TTC549 (cell line): ENCODE measurements around the gene SMIM24.
"Not testable (repeated sequence)": the region's sequence is repeated elsewhere in the genome, so short reads cannot be mapped to it uniquely, and the experiment has no call there.

Source experiments
- FAIRE-seq: peaks from 2 replicates; lab custom pipeline; 2012; peaks lifted over from hg19 to GRCh38; lab: Jason Lieb, UNC

SMIM24 gene

DNA sequence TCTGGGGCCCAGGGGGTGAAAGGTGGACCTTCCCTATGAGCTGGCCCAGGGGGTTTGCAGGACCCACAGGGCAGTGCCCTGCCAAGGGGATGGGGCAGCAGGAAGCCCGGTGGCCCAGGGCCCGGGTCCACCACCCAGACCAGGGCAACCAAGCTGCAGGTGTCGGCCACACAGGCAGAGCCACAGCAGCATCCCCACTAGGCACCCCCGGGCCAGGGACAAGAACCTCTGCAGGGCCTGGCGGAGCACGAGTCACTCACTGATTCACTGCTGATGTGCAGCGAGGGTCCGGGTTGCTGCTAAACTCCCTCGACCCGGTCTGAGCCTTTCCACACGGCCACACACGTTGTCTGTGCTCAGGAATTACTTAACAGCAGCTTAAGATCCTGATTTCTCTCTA lies 34.6 kb upstream of the SMIM24 start:
- FAIRE-seq: no peak

DNA sequence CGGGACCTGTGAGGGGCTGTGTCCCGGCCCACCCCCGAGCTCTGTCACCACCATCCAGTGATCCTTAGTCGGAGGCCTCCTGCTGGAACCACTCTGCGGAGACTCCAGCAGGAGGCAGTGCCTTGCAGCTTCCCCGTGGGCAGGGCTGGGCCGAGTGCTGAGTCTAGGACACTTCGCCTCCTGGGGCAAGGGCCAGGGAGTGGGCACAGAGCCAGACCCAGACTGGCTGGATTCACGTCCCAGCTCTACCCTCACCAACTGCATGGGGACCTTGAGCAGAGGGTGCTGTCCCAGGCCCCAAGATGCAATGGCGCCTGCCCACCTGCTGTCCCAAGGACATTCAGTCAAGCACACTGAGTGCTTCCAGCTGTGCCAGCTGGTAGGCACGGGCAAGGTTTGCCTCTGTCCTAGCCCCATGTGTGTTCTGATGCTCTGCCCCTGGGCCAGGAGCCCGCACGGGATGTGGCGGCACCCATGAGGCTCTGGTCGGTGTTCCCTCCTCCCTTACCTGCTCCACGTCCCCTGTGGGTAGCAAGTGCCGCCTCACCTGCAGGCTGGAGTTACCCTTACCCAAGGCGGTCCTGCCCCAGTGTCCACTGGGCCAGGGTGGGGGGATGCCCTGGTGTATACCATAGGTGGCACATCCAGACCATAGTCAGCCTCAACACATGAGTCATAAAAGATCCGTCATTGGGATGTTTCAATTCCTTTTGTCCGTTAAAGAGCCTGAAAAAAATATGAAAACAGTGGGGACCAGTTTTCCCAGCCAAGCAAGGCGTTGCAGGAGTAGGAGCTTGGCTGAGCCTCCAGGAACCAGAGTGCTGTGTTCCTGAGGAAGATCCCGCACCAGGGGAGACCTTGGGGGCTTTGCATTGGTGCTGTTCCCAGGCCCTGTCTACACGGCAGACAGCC lies 33.2 kb upstream of the SMIM24 start:
- FAIRE-seq: no peak

DNA sequence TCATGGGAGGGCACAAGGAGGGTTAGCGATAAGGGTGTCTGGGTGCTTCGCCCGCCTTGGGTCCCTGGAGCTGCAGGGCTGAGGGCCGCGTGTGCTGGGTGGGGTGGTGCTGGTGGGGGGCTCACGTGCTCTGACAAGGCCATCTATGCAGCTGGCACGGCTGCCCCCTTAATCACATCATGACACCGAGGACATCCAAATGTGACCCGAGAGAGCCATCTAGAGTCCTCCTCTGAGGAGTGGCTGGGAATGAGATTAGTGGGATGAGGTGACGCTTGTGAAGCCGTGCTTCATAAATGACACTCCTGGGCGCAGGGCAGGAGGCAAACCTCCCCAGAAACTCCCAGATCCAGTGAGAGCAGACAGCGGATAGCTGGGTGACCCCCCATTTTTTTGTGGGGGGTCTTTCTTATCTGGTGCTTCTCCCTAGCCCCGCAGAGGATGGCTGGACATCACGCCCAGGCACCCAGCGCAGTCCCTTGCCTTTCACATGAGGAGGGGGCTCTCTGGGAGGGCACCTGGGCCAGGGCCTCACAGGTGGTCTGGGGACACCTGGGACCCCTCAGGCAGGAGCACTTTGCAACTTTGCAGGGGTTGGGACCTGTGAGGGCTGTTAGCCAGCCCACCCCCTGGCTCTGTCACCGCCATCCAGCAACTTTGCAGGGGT lies 32.4 kb upstream of the SMIM24 start:
- no peak for FAIRE-seq

DNA sequence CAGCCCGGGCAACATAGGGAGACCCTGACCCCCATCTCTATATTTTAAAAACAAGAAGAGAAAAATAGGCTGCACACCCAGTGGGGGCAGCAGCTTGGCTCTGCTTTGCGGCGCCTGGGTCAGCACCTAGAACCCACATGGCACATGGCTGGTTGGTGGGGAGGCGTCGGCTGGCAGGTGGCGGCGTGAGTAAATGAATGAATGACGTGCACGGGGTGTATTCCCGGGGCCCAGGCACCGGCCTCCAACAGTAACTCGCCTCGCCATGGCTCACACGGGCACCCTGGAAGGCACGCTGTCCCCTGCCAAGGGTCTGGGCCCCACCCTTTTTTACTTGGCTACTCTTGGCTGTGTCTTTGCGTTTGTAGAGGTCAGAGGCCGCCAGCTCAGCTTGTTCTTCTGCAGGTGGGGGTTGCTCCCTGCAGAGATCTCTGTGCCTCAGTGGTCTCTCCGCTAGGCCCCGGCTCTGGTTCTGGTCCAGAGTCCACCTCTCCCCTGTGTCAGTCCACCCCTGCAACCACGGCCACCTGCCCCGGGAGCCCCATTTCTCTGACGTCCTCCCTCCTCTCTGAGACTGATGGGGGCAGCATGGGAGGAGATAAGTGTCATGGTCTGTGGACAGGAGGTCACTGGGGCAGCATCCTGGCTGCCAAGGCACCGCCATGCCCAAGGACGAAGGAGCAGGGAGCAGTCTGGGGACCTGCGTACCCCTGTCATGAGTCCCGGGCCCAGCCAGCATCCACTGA lies 31.4 kb upstream of the SMIM24 start:
- FAIRE-seq: no peak

DNA sequence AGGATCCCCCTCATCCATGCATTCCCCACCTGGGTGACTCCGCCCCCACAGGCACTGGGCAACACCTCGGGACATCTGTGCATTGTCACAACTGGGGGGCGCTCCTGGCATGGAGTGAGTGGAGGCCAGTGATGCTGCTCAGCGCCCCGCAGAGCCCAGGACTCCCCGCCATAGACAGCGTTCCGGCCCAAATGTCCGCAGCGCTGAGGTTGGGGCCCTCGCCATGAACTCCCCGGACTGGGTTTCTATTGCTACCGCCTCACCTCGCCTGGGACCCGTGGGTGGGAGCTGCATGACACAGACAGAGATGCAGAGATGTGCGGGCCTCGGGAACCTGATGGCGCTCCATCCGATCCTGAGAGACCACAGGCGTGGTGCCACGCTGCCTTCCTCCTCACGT lies 30.4 kb upstream of the SMIM24 start:
- FAIRE-seq: no peak

DNA sequence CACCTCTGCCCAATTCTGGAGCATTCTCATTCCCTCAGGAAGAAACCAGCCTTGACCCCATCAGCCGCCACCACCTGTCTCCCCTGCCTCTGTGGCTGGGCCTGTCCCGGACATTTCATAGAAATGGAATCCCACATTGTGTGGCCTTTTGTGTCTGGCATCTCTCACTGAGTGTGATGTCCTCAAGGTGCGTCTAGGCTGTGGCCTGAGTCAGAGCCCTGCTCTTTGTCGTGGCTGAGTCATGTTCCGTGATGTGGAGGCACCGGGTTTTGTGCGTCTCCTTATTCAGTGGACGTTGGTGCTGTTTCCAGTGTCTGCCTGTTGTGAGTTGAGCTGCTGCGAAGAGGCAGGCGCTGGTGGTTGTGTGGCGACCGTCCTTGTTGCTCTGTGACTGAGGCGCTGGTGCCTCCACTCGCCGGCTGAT lies 29.3 kb upstream of the SMIM24 start:
- FAIRE-seq: no peak

DNA sequence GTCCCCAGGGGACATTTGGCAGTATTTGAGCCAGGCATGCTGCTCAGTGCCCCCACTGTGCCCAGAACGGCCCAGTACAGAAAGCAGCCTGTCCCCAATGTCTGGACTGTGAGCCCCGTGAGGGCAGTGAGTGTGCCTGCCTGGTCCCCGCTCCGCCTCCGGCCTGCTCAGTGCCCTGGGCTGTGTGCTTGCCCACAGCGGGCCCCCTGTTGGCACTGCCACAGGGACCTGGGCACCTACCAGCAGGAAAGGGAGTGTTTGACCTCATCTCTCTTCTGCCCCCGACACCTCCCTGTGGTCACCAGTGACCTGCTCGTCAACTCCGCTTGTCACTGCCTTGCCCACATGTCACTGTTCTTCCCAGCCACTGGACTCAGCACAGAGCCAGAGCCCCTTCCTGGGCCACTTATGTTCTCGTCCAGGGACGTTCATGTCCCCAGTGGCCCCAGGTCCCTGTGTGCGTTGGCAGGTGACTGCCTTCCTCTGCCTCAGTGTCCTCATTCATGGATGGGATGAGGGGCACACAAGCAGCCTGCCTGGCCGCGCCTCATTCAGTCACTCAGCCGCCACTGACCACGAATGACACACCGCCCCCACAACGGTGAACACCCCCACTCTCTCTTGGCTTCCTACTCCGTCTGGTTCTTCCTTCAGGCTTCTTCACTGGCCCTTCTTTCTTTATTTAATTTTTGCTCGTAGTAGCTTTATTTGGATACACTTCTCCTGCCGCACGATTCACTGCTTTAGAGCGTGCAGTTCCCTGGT lies 28.6 kb upstream of the SMIM24 start:
- FAIRE-seq: no peak

DNA sequence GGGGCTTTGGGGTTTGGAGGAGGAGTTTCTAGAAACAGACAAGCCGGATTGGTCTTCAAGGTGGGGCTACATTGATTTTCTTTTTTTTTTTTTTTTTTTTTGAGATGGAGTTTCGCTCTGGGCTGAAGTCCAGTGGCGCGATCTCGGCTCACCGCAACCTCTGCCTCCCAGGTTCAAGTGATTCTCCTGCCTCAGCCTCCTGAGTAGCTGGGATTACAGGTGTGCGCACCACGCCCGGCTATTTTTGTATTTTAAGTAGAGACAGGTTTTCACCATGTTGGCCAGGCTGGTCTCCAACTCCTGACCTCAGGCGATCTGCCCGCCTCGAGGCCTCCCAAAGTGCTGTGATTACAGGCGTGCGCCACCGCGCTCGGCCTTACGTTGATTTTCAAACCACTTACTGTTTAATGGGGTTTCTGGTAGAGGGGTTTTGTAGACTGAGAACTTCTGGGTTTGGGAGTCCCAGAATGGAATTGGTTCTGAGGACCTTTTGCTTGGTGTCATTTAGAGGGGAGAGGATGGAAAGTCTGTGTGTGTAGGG lies 27.9 kb upstream of the SMIM24 start:
- not testable (repeated sequence) for FAIRE-seq

DNA sequence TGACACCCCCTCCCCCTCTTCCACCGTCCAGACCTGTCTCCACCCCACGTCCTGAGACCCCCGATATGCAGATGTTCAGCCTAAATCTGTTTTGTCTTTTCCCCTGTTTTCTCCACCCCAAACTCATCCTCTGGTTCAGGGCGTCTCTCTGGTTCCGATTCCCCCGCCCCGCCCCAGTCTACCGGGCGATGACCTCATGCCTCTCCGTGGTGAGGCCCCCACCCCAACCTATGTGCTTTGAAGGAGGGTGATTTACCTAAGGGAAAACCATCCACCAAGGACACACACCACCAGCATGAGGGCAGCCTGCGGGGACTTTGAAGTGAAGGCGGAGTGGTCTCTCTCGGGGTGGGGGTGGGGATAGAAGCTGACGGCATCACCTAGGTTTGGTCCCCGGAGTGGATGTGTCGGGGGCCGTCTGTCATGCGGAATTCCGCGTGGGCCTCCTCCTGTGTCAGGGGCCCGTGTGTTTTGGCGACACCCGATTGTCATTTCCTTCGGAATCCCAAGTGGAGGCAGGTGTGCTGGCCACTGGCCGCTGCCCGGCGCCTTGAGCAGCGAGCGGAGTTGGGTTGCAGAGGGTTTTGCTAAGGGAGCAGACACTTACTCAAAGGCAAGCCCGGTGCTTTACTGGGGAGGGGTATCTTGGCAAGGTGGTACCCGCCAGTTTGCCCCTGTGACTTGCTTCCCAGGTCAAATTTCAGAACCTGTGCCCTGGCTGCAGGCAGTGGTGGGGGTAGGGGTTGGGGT lies 27.2 kb upstream of the SMIM24 start:
- FAIRE-seq: no peak

DNA sequence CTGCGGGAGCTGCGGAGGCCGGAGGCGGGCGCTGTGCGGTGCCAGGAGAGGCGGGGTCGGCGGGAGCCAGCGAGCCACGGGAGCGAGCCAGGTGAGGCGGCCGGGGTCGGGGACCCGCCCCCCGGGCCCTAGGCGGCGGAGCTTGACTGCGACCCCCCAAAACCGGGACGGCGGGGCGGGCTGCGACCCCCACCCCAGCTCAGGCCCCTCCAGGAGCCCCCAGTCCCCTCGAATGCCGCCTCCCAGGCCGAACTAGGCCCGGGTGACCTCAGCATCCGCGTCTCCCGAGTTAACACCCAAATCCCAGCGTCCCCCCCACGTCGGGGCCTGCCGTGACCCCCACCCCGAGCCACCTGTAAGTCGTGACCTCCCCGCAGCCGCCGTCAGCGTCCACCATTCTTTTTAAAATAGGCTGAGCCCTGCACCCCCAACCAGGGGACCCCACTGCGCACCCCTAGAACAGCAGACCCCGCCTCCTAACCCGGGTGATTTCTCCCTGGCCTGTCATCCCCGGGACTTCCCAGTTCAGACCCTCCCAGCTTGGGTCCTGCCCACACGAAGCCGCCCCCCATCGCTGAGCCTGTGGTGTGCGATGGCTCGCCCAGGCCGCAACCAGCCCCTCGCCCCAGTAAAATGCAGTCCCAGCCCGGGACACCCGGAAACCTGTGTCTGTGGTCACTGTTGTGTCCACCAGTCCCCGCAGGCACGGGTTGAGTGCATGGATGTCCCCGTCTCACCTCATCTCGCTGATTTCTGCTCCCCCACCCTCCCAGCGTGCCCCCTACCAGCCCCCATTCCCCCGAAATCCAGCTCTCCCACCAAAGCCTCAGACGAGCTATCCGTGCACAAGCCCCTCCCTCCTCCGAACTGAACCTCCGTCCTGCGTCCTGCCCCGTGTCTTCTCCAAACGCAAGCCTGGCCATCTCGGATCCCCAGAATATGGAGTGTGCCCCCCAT lies 26.3 kb upstream of the SMIM24 start:
- no peak for FAIRE-seq

DNA sequence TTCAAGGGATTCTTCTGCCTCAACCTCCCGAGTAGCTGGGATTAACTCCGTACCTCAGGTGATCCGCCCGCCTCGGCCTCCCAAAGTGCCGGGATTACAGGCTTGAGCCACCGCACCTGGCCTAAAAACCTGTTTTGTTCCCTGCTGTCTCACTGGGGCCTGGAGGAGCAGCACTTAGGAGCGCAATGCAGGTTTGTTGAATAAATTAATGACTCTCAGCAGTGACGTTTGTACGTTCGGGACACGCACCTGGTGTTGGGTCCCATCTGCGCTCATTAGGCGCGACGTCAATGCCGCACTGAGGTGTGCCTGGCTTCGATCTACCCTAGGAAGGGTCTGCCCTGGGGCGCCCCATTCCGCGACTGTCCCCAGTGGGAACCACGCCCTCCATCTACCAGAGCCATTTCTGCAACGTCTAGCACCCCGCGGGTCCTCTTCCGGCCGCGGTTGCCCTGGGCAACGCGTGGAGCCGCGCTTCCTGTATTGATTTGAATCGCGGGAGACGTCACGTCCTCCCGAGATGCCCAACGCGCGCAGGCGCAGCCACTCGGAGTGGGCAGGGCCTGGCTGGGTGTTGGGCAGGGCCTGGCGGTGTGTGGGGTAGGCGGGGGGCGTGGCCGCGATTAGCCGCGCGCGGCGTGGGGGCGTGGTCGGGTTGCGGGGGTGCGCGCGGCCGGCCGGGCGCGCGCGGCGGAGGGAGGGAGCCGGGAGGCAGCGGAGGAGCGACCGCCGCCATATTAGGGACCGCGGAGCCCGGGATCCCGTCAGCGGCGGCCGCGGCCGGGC lies 25.5 kb upstream of the SMIM24 start, which contains the start of gene FZR1:
TSS of gene FZR1 (plus strand) at position 714 of the 786 bp plus-strand sequence. CDS start 16,679 bp downstream, outside the sequence.
- no peak for FAIRE-seq

DNA sequence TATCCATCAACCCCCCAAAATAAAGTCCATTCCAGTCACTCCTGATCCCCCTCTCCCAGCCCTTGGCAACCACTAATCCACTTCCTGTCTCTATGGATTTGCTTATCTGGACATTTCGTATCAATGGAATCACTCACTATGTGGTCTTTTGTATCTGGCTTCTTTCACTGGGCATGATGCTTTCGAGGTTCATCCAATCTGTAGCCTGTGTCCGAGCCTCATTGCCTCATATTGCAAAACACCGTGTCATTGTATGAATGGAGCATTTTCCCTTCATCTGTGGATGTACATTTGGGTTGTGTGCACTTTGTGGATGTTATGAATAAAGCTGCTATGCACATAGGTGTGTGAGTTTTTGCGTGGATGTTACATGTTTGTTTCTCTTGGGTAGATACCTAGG lies 24.4 kb upstream of the SMIM24 start:
- FAIRE-seq: no peak

DNA sequence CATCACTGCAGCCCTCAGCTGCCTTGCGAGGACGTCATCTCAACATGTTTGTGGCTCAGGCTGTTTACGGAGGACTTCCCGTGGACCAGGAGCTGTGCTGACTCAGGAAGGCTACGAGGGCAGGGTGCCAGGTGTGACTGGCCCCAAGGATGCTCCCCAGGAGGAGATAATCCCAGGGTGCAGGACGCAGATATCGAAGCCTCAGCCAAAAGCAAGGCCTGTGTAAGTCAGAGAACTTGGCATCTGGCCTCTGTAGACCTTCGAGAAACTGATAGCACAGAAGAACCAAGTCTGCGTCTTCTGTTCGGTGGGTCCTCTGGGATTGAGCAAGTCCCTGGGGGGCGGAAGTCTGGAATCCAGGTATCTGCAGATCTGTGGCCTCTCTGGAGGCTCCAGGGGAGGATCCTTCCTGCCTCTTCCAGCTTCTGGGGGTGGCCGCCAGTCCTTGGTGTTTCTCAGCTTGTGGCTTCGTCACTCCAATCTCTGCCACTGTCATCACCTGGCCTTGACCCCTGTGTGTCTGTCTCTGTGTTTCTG lies 22.8 kb upstream of the SMIM24 start:
- no peak for FAIRE-seq

DNA sequence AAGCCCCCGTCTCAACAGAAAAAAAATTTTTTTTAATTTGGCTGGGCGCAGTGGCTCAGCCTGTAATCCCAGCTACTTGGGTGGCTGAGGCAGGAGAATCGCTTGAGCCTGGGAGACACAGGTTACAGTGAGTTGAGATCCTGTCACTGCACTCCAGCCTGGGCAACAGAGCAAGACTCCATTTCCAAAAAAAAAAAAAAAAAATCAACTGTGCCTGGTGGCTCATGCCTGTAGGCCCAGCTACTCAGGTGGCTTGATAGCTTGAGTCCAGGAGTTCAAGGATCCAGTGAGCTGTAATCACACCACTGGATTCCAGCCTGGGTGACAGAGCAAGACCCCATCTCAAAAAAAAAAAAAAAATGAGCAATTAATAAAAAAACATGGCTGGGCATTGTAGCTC lies 21.5 kb upstream of the SMIM24 start:
- FAIRE-seq: no peak

DNA sequence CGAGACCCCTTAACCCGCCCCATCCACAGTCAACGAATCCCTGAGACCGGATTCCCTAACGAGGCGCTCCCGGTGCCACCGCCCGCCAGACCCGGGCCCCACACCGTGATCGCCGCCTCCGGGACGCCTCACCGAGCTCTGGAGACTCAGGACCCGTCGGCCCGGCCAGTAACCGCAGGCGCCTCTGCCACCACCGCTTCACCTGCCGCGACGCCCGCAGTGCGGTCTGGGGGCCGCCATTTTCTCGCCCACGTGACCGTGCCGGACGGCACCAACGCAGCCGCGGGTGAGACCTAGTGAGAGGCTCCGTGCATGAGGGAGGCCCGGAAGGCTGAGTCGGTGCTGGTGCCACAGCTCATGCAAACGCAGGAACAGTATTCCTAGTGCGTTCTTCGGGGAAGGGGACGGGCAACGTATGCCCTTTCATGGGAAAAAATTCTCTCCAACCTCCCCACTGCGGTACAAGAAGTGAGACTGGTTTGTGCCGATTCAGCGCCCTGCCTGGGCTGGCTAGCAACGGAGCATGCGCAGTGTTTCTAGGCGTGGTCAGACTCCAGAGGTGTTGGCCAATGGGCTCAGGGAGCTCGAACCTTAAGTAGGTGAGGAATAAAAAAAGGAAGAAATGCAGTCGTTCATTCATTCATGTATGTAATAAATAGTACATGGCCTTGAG lies 20.2 kb upstream of the SMIM24 start, which contains the start of gene DOHH:
TSS of gene DOHH (minus strand) at position 246 of the 673 bp plus-strand sequence. CDS start 3,860 bp downstream, outside the sequence.
- FAIRE-seq: peak; percentile 76

DNA sequence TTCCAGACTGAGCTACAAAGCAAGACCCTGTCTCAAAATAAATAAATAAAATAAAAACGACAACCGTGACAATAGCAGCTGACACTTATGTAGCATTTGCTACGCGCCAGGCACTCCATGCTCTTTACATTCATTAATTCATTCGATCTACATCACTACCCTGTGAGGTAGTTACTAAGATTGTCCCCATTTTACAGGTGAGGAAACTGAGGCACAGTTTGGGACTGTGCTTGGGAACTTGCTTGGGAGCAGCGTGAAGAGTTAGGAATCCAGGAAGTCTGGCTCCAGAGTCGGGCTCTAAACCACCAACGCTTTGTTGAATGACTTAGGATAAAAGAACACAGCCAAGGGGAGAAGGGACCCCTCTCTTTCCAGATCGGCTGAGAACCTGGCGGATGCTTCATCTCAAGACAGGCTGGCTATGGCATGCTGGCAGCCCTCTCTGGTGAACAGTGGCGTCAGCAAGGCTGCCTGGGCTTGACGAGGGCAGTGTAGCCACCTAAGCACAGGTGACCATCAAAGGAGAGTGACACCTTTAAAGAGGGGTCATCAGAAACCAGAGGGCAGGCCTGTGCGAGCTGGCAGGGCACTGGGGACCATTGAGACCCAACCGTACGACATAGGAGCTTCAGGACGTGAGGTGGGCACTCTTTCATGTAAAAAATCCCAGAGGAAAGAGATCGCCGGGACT lies 19.6 kb upstream of the SMIM24 start:
- no peak for FAIRE-seq

DNA sequence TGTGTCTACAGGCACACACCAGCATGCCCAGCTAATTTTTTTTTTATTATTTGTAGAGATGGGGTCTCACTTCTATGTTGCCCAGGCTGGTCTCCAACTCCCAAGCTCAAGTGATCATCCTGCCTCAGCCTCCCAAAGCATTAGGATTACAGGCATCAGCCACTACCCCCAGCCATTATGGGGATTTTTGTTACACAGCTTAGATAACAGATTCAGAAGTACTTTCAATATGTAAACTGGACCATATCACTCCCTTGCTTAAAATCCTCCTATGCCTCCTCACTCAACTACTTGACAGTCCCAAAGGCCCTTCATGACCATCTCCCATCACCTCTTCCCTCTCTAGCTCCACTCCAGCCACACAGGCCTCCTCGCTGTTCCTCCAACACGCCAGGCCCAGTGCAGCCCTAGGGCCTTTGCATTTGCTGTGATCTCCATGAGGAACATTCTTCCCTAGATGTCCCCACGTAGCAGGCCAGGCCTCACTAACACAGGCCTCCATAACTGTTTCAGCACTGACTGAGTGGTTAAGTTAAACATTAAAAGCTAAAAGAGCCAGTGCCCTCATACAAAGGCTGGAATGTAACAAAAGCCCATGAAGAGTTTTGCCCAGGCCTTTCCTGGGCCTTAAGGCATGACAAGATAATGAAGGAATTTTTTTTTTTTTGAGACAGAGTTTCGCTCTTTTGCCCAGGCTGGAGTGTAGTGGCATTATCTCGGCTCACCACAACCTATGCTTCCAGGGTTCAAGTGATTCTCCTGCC lies 17.6 kb upstream of the SMIM24 start:
- FAIRE-seq: no peak
